Measurements from ENCODE around the gene ZNF444. TPM values are rescaled to one million over a fixed set of nuclear protein-coding genes. Genes with fewer than 3 reads are reported as not detected.

The ZNF444 gene
- total RNA-seq, 1 experiment from 2014 or later = 40.0 TPM

DNA sequence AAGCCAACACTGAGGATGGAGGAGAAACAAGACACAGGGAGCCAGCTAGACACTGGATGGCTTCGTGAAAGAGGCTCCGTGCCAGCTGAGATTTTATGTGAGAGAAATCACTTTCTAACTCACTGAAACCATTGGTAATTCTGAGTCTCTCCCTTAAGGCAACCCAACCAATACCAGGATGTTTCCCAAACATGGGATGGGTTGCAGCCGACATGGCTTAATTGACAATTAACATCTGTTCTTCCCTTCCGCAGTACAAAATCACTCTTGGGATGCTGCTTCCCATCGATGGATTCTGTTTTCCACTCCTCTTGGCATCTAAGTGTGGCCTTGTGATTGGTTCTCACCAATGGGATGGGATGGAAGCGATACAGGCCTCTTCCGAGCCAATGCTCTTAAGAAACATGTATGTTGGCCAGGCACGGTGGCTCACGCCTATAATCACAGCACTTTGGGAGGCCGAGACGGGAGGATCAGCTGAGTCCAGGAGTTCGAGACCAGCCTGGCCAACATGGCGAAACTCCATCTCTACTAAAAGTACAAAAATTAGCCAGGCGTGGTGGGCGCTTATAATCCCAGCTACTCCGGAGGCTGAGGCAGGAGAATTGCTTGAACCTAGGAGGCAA is 17.7 kb upstream of the ZNF444 start:
- Histone ChIP-seq H3K27ac (ENCODE audit: low read length) (no peak overlapping the region), H3K4me1 (ENCODE audit: insufficient read depth, low read length) (peaks cover 16% of the 10 kb centered on the region), H4K20me1 (ENCODE audit: low read length) (peaks cover 12% of the 10 kb centered on the region), H3F3A (ENCODE audit: low read length, unreplicated experiment) (no peaks in the 10 kb centered on the region), H3K36me3 (ENCODE audit: low read depth, low read length) (peaks cover 8% of the 10 kb centered on the region; the same call in 1 of the 2 replicates), H3K27me3 (ENCODE audit: low read length) (no peaks in the 10 kb centered on the region), H3K4me2 (ENCODE audit: low read length) (no peak overlapping the region), H3K4me3 (ENCODE audit: low read length) (no peak overlapping the region), H3K9me2 (replicated peaks; ENCODE audit: low read length) (no peaks in the 10 kb centered on the region), H2AFZ (ENCODE audit: low read length) (no peak overlapping the region), H3K9me3 (ENCODE audit: low read length) (no peaks in the 10 kb centered on the region), H3K9ac (ENCODE audit: low read length) (no peak overlapping the region), H3K79me2 (ENCODE audit: low read length) (peaks cover 23% of the 10 kb centered on the region)
- ChIA-PET POLR2A (ENCODE audit: unreplicated experiment) (no interaction called here), CTCF (no interaction called here)
- BruUV-seq (replicated peaks) = no TSS peak
- DNase-seq (no peak), ATAC-seq (no peak)
- intact Hi-C loops (cut with micrococcal nuclease) = no loop called here
- no peak for TF ChIP-seq EZH2phosphoT487 (IDR thresholded peaks at IDR 0.05; ENCODE audit: borderline replicate concordance, low read length)

DNA sequence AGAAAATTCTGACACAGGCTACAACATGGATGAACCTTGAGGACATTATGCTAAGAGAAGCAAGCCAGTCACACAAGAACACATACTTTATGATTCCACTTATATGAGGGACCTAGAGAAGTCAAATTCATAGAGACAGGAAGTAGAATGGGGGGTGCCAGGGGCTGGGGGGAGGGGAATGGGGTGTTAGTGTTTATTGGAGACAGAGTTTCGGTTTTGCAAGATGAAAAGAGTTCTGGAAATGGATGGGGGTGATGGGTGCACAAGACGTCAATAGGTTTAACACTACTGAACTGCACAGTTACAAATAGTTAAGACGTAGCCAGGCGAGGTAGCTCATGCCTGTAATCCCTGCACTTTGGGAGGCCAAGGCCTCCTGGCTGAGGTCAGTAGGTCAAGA is 16.5 kb upstream of the ZNF444 start:
- no peak for DNase-seq
- BruUV-seq (replicated peaks) = no TSS peak
- H3K79me2 ChIP-seq (ENCODE audit: low read length) = peaks cover 11% of the 10 kb centered on the region
- H3K27me3 ChIP-seq (ENCODE audit: low read length) = no peaks in the 10 kb centered on the region
- peaks cover under 1% of the 10 kb centered on the region; the same call in 1 of the 2 replicates for H3K36me3 ChIP-seq (ENCODE audit: low read depth, low read length)
- no peaks in the 10 kb centered on the region for H3K9me2 ChIP-seq (replicated peaks; ENCODE audit: low read length)
- H3K4me3 ChIP-seq (ENCODE audit: low read length) = no peak overlapping the region
- H3F3A ChIP-seq (ENCODE audit: low read length, unreplicated experiment) = no peaks in the 10 kb centered on the region
- ChIA-PET POLR2A (ENCODE audit: unreplicated experiment) (no interaction called here), CTCF (no interaction called here)
- no peaks in the 10 kb centered on the region for H3K9me3 ChIP-seq (ENCODE audit: low read length)
- no peak overlapping the region for H3K4me2 ChIP-seq (ENCODE audit: low read length)
- H2AFZ ChIP-seq (ENCODE audit: low read length) = no peak overlapping the region
- H4K20me1 ChIP-seq (ENCODE audit: low read length) = peaks cover under 1% of the 10 kb centered on the region; the same call in 1 of the 2 replicates
- intact Hi-C loops (cut with micrococcal nuclease) = no loop called here
- ATAC-seq = no peak
- no peak overlapping the region for H3K27ac ChIP-seq (ENCODE audit: low read length)
- H3K9ac ChIP-seq (ENCODE audit: low read length) = no peak overlapping the region
- peaks cover 8% of the 10 kb centered on the region for H3K4me1 ChIP-seq (ENCODE audit: insufficient read depth, low read length)
- TF ChIP-seq, protein P1, sequence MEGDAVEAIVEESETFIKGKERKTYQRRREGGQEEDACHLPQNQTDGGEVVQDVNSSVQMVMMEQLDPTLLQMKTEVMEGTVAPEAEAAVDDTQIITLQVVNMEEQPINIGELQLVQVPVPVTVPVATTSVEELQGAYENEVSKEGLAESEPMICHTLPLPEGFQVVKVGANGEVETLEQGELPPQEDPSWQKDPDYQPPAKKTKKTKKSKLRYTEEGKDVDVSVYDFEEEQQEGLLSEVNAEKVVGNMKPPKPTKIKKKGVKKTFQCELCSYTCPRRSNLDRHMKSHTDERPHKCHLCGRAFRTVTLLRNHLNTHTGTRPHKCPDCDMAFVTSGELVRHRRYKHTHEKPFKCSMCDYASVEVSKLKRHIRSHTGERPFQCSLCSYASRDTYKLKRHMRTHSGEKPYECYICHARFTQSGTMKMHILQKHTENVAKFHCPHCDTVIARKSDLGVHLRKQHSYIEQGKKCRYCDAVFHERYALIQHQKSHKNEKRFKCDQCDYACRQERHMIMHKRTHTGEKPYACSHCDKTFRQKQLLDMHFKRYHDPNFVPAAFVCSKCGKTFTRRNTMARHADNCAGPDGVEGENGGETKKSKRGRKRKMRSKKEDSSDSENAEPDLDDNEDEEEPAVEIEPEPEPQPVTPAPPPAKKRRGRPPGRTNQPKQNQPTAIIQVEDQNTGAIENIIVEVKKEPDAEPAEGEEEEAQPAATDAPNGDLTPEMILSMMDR (conservative IDR thresholded peaks at IDR 0.05; ENCODE audit: low read depth, low read length) = no peak
- TF ChIP-seq EZH2phosphoT487 (IDR thresholded peaks at IDR 0.05; ENCODE audit: borderline replicate concordance, low read length) = no peak
- TF ChIP-seq EZH2 (IDR thresholded peaks at IDR 0.05; ENCODE audit: low read length, unreplicated experiment) = no peak

DNA sequence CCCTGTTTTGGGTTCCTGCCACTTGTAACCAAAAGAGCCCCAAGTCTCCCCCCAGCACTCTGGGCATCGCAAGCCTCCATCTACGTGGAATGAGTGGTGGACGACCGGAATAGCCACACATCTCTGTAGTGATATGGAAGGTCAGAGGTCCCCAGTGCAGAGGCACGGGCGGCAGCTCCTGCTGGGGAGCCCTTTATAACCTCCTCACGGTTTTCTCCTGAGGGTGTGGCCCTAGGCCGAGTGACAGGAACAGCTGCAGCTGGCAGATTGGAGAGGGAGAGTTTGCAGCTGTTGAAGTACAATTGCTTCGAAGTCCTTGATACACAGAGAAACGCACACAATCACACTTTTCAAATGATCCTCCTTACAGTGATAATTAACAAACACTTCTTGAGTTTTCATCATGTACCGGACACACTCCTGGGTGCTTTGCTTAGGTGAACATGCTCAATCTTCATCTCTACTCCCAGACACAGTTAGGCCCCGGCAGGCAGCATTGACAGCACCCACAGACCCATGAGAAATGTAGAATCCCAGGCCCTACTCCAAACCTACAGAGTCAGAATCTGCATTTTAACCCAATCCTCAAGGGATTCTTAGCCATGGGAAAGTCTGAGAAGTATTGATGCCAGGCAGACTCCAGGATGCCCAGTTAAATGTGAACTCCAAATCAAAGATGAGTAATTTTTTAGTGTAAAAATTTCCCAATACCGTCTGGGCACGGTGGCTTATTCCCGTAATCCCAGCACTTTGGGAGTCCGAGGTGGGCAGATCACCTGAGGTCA is 15.1 kb upstream of the ZNF444 start:
- Histone ChIP-seq H3K36me3 (ENCODE audit: low read depth, low read length) (no peaks in the 10 kb centered on the region), H3K4me3 (ENCODE audit: low read length) (no peak overlapping the region), H3K9me2 (replicated peaks; ENCODE audit: low read length) (no peaks in the 10 kb centered on the region), H3K9ac (ENCODE audit: low read length) (no peak overlapping the region), H3K4me2 (ENCODE audit: low read length) (no peak overlapping the region), H4K20me1 (ENCODE audit: low read length) (no peaks in the 10 kb centered on the region), H3K9me3 (ENCODE audit: low read length) (no peaks in the 10 kb centered on the region), H2AFZ (ENCODE audit: low read length) (no peak overlapping the region), H3K27ac (ENCODE audit: low read length) (no peak overlapping the region), H3K4me1 (ENCODE audit: insufficient read depth, low read length) (peaks cover 3% of the 10 kb centered on the region; the same call in 1 of the 2 replicates), H3K27me3 (ENCODE audit: low read length) (no peaks in the 10 kb centered on the region), H3F3A (ENCODE audit: low read length, unreplicated experiment) (no peaks in the 10 kb centered on the region), H3K79me2 (ENCODE audit: low read length) (no peaks in the 10 kb centered on the region)
- ChIA-PET POLR2A (ENCODE audit: unreplicated experiment) (interaction anchor here (0.7 kb wide), 1 partner anchor 153 kb away, joined by 4 read pairs; no protein-coding TSS in a partner anchor), CTCF (no interaction called here)
- TF ChIP-seq EZH2 (IDR thresholded peaks at IDR 0.05; ENCODE audit: low read length, unreplicated experiment) (no peak), EZH2phosphoT487 (IDR thresholded peaks at IDR 0.05; ENCODE audit: borderline replicate concordance, low read length) (no peak)
- TF ChIP-seq, protein P1 (conservative IDR thresholded peaks at IDR 0.05; ENCODE audit: low read depth, low read length) = no peak
- intact Hi-C loops (cut with micrococcal nuclease) = no loop called here
- ATAC-seq (no peak), DNase-seq (no peak)
- no TSS peak for BruUV-seq (replicated peaks)
